Keratinocyte (primary cell): ENCODE data around the gene ENO1.

Experiments
- EZH2 ChIP-seq: IDR thresholded peaks from one replicate; pipeline ENCODE4 v1.6.1; 2012; ENCODE audit warnings: inconsistent platforms, mild to moderate bottlenecking, low read length, moderate library complexity
- TF ChIP-seq, protein P1 (sequence below), 3 experiments: IDR thresholded peaks in 1 of 3; conservative IDR thresholded peaks in 1 of 3; optimal IDR thresholded peaks in 1 of 3; 2 replicates in 2 of 3; 3 replicates in 1 of 3; pipeline versions ENCODE3 to v1.5.1; 2011; ENCODE audit warnings: low read length in 3 of 3, mild to moderate bottlenecking in 3 of 3, moderate library complexity in 2 of 3, control low read depth in 1 of 3, inconsistent platforms in 1 of 3; ENCODE audit not compliant: insufficient read depth in 2 of 3; ENCODE audit errors: extremely low read depth in 1 of 3

DNA sequence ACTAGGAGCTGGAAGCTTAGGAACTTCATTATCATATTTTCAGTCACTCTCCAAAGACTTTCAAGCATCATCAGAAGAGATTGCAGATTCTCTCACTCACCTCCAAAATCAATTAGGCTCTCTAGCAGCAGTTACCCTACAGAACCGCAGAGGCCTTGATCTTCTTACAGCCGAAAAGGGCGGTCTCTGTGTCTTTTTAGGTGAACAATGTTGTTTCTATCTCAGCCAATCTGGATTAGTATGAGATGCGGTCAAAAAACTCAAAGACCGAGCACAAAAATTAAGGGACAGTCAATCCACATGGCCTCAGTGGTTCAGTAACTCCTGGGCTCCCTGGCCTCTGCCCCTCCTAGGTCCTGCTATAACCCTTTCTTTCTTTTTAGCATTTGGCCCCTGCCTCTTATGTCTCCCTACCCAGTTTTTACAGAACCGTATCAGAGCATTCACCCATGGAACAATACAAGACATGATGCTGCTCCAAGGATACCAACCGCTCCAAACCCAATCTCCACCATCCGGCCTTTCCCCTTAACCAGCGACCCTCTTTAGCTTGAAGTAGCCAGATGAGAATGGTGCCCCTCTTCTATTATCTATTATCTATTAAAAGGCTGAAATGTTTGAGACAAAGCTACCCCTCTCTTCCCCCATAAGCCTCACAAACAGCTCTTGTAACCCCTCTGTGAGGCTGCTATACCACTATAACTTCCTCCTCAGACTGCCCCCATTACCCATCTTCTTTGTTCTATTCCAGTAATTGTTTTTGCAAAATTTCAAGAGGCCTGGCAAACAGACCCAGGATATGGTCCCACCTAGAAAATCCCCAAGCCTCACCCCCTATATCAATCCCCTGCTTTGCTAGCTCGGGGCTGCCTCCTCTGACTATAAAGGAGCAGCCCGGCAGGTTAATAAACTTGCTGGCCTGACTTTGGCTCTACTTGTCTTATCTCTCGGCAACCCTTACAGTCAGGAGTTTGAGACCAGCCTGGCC lies 48.5 kb upstream of the ENO1 start:
- TF ChIP-seq, protein P1, sequence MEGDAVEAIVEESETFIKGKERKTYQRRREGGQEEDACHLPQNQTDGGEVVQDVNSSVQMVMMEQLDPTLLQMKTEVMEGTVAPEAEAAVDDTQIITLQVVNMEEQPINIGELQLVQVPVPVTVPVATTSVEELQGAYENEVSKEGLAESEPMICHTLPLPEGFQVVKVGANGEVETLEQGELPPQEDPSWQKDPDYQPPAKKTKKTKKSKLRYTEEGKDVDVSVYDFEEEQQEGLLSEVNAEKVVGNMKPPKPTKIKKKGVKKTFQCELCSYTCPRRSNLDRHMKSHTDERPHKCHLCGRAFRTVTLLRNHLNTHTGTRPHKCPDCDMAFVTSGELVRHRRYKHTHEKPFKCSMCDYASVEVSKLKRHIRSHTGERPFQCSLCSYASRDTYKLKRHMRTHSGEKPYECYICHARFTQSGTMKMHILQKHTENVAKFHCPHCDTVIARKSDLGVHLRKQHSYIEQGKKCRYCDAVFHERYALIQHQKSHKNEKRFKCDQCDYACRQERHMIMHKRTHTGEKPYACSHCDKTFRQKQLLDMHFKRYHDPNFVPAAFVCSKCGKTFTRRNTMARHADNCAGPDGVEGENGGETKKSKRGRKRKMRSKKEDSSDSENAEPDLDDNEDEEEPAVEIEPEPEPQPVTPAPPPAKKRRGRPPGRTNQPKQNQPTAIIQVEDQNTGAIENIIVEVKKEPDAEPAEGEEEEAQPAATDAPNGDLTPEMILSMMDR (optimal IDR thresholded peaks at IDR 0.05 in 1 of 3, IDR thresholded peaks at IDR 0.05 in 1 of 3, conservative IDR thresholded peaks at IDR 0.05 in 1 of 3; ENCODE audit: extremely low read depth in 1 of 3, insufficient read depth in 2 of 3, low read length in 3 of 3) = no peak
- TF ChIP-seq EZH2 = no peak
